ENCODE measurements around the gene ANKRD12. TPM values are rescaled to one million over a fixed set of nuclear protein-coding genes. Genes with fewer than 3 reads are reported as not detected.

The ANKRD12 gene
- total RNA-seq, 1 experiment from 2014 or later: 23.5 TPM

DNA sequence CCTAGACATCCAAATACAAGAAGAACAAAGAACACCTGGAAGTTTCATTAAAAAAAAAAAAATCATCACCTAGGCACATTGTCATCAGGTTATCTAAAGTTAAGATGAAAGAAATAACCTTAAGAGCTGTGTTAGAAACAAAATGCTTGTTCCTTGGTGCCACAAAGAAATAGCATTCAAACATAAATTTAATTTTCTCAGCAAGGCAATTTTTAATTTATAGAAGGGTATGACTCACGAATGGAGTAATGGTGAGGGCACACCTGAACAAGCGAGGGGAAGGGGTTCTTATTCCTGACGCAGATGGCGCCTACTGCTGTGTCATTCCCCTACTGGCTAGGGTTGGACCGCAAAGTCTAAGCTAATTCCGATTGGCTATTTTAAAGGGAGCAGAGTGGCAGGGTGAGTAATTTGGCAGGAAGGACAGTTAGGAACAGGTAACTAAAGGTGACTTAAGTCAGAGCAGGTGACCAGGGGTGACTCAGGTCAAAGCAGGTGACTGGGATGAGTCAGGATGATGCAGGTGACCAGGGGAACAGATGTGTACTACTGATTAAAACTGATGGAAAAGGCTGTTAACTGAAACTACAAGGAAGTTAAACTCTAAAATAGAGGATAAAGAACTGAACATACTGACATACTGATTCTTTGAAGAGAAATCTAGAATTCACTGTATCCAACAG, 167.9 kb downstream of the ANKRD12 start:
- Histone ChIP-seq H3K27me3 (ENCODE audit: insufficient read depth, low read length) (no peaks in the 10 kb centered on the region), H4K20me1 (ENCODE audit: insufficient read depth) (no peaks in the 10 kb centered on the region), H3K4me2 (ENCODE audit: low read length) (no peak overlapping the region), H3K79me2 (ENCODE audit: insufficient read depth, low read length) (no peaks in the 10 kb centered on the region), H3K9ac (ENCODE audit: low read length) (no peak overlapping the region), H3K36me3 (ENCODE audit: control insufficient read depth in 1 of 2, insufficient read depth in 2 of 2, low read length in 2 of 2) (no peaks in the 10 kb centered on the region), H3K4me1 (ENCODE audit: control insufficient read depth in 1 of 2, insufficient read depth in 2 of 2, low read length in 2 of 2) (no peaks in the 10 kb centered on the region), H2AFZ (ENCODE audit: low read depth, low read length, poor library complexity, severe bottlenecking) (no peak overlapping the region), H3K4me3 (replicated peaks in 1 of 2; ENCODE audit: low read depth in 1 of 2, low read length in 2 of 2) (no peak overlapping the region), H3K9me3 (ENCODE audit: control insufficient read depth in 1 of 2, insufficient read depth in 1 of 2, low read depth in 1 of 2, low read length in 2 of 2) (no peaks in the 10 kb centered on the region; a peak in 1 of 4 replicates), H3K9me2 (ENCODE audit: insufficient read depth) (no peaks in the 10 kb centered on the region), H3K27ac (ENCODE audit: low read depth, low read length) (no peak overlapping the region)
- CTCF ChIA-PET: no interaction called here
- BruUV-seq (replicated peaks): no TSS peak
- DNase-seq (ENCODE audit: low read depth, low spot score) (no peak), ATAC-seq (no peak)
- RAD21 ChIA-PET (ENCODE audit: low non-redundant PET in 1 of 2, low total read pairs in 2 of 2, uncharacterized antibody in 2 of 2, unreplicated experiment in 2 of 2): no interaction called here
- POLR2A ChIA-PET: no interaction called here
- intact Hi-C loops (cut with micrococcal nuclease): no loop called here
- TF ChIP-seq SP1 (IDR thresholded peaks at IDR 0.05; ENCODE audit: low read depth) (no peak), TCF7L2 (IDR thresholded peaks at IDR 0.05; ENCODE audit: borderline replicate concordance, extremely low read depth, insufficient read depth, insufficient read length) (no peak), SRF (IDR thresholded peaks at IDR 0.05; ENCODE audit: low read depth) (no peak), RAD21 (IDR thresholded peaks at IDR 0.05; ENCODE audit: low read depth) (no peak), POLR2A (IDR thresholded peaks at IDR 0.05; ENCODE audit: borderline replicate concordance, extremely low read depth, insufficient read depth, insufficient read length) (no peak), CBX3 (IDR thresholded peaks at IDR 0.05; ENCODE audit: low read depth) (no peak), CEBPB (IDR thresholded peaks at IDR 0.05; ENCODE audit: low read depth) (no peak), ZNF274 (IDR thresholded peaks at IDR 0.05; ENCODE audit: low read depth, low read length) (no peak), YY1 (IDR thresholded peaks at IDR 0.05; ENCODE audit: extremely low read depth, insufficient replicate concordance, low read depth, low read length) (no peak), ATF3 (IDR thresholded peaks at IDR 0.05) (no peak)
- TF ChIP-seq, protein P1, sequence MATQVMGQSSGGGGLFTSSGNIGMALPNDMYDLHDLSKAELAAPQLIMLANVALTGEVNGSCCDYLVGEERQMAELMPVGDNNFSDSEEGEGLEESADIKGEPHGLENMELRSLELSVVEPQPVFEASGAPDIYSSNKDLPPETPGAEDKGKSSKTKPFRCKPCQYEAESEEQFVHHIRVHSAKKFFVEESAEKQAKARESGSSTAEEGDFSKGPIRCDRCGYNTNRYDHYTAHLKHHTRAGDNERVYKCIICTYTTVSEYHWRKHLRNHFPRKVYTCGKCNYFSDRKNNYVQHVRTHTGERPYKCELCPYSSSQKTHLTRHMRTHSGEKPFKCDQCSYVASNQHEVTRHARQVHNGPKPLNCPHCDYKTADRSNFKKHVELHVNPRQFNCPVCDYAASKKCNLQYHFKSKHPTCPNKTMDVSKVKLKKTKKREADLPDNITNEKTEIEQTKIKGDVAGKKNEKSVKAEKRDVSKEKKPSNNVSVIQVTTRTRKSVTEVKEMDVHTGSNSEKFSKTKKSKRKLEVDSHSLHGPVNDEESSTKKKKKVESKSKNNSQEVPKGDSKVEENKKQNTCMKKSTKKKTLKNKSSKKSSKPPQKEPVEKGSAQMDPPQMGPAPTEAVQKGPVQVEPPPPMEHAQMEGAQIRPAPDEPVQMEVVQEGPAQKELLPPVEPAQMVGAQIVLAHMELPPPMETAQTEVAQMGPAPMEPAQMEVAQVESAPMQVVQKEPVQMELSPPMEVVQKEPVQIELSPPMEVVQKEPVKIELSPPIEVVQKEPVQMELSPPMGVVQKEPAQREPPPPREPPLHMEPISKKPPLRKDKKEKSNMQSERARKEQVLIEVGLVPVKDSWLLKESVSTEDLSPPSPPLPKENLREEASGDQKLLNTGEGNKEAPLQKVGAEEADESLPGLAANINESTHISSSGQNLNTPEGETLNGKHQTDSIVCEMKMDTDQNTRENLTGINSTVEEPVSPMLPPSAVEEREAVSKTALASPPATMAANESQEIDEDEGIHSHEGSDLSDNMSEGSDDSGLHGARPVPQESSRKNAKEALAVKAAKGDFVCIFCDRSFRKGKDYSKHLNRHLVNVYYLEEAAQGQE (IDR thresholded peaks at IDR 0.05; ENCODE audit: low read depth): no peak
- TF ChIP-seq, protein P2, sequence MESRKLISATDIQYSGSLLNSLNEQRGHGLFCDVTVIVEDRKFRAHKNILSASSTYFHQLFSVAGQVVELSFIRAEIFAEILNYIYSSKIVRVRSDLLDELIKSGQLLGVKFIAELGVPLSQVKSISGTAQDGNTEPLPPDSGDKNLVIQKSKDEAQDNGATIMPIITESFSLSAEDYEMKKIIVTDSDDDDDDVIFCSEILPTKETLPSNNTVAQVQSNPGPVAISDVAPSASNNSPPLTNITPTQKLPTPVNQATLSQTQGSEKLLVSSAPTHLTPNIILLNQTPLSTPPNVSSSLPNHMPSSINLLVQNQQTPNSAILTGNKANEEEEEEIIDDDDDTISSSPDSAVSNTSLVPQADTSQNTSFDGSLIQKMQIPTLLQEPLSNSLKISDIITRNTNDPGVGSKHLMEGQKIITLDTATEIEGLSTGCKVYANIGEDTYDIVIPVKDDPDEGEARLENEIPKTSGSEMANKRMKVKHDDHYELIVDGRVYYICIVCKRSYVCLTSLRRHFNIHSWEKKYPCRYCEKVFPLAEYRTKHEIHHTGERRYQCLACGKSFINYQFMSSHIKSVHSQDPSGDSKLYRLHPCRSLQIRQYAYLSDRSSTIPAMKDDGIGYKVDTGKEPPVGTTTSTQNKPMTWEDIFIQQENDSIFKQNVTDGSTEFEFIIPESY (IDR thresholded peaks at IDR 0.05; ENCODE audit: extremely low read depth, insufficient replicate concordance, low read length): no peak
